ENCODE data around the gene TMEM145. TPM values are rescaled to one million over a fixed set of nuclear protein-coding genes. Genes with fewer than 3 reads are reported as not detected.

The TMEM145 gene
- total and polyA plus RNA-seq, 7 donors: 0.21 to 2.5 (median 0.54) TPM; not detected in 1

GRCh38 chr19:42368360-42368759 lies 55.3 kb downstream of the TMEM145 start:
- ATAC-seq (no peak), DNase-seq (no peak)
- Histone ChIP-seq H3K27me3 (ENCODE audit: insufficient read depth in 3 of 3, low read length in 2 of 3) (no peaks in the 10 kb centered on the region), H3K9me3 (no peaks in the 10 kb centered on the region), H3K4me3 (no peak overlapping the region), H3K36me3 (ENCODE audit: insufficient read depth in 1 of 2, low read depth in 1 of 2) (peaks cover 0 to 13% of the 10 kb centered on the region in 2 donors), H3K27ac (no peak overlapping the region), H3K4me1 (peaks cover 20% of the 10 kb centered on the region)
- 92 to 95% (median 95%) methylated on average over 11 of the region's 11 CpGs for WGBS, 3 donors
- intact Hi-C loops (cut with DNase I): no loop called here
- no peak for TF ChIP-seq CTCF (IDR thresholded peaks at IDR 0.05)

DNA sequence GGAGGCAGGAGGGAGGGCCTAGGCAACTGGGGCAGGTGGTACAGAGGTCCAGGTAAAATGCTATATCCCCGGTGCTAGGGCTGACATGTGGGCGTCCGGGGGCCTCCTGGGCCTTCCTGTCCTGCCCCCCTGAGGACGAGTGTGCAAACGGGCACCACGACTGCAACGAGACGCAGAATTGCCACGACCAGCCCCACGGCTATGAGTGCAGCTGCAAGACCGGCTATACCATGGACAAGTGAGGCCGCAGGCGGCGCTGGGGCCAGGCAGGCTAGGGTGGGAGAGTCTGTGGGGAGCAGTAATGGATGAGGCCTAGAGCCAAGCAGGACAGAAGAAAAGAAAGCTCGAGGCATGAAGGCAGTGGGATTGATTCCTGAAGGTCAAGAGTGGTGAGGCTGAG lies 55.7 kb downstream of the TMEM145 start:
- no peak overlapping the region for H3K4me3 ChIP-seq
- peaks cover 20% of the 10 kb centered on the region for H3K4me1 ChIP-seq
- H3K9me3 ChIP-seq: no peaks in the 10 kb centered on the region
- ATAC-seq (no peak), DNase-seq (no peak)
- TF ChIP-seq CTCF (IDR thresholded peaks at IDR 0.05): no peak
- H3K36me3 ChIP-seq (ENCODE audit: insufficient read depth in 1 of 2, low read depth in 1 of 2): peaks cover 0 to 9% of the 10 kb centered on the region in 2 donors
- no peak overlapping the region for H3K27ac ChIP-seq
- intact Hi-C loops (cut with DNase I): no loop called here
- no peaks in the 10 kb centered on the region for H3K27me3 ChIP-seq (ENCODE audit: insufficient read depth in 3 of 3, low read length in 2 of 3)
- 91 to 94% (median 94%) methylated on average over 15 of the region's 15 CpGs for WGBS, 3 donors

GRCh38 chr19:42369433-42370067 lies 56.4 kb downstream of the TMEM145 start:
- H3K27ac ChIP-seq: no peak overlapping the region
- no peaks in the 10 kb centered on the region for H3K9me3 ChIP-seq
- 93 to 94% (median 93%) methylated on average over 25 to 27 of the region's 27 CpGs for WGBS, 3 donors
- H3K36me3 ChIP-seq (ENCODE audit: insufficient read depth in 1 of 2, low read depth in 1 of 2): peaks cover 0 to 3% of the 10 kb centered on the region in 2 donors
- no peak overlapping the region for H3K4me3 ChIP-seq
- peaks cover 20% of the 10 kb centered on the region for H3K4me1 ChIP-seq
- TF ChIP-seq CTCF (IDR thresholded peaks at IDR 0.05): no peak
- DNase-seq (no peak), ATAC-seq (no peak)
- H3K27me3 ChIP-seq (ENCODE audit: insufficient read depth in 3 of 3, low read length in 2 of 3): no peaks in the 10 kb centered on the region
- intact Hi-C loops (cut with DNase I): no loop called here

DNA sequence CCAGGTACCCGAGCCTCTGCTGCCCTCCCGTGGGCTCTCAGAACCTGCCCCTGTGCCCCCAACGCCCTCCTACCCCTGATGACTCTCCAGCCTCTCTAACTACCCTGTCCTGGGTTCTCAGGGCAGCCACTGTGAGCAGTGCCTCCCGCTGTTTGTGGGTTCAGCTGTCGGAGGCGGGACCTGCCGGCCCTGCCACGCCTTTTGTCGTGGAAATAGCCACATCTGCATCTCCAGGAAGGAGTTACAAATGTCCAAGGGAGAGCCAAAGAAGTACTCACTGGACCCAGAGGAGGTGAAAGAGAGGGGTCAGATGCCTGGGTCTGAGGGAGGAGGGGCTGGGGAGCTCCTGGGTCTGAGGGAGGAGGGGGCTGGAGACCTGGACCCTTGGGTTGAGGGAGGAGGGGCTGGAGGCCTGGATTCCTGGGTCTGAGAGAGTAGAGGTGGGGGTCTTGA lies 57.0 kb downstream of the TMEM145 start:
- H3K27ac ChIP-seq: no peak overlapping the region
- H3K4me1 ChIP-seq: peaks cover 16% of the 10 kb centered on the region
- no peak overlapping the region for H3K4me3 ChIP-seq
- DNase-seq: no peak
- intact Hi-C loops (cut with DNase I): no loop called here
- WGBS, 3 donors: 77 to 81% (median 78%) methylated on average over 9 of the region's 9 CpGs
- ATAC-seq: no peak
- no peaks in the 10 kb centered on the region for H3K27me3 ChIP-seq (ENCODE audit: insufficient read depth in 3 of 3, low read length in 2 of 3)
- peaks cover 0 to 7% of the 10 kb centered on the region in 2 donors for H3K36me3 ChIP-seq (ENCODE audit: insufficient read depth in 1 of 2, low read depth in 1 of 2)
- H3K9me3 ChIP-seq: no peaks in the 10 kb centered on the region
- TF ChIP-seq CTCF (IDR thresholded peaks at IDR 0.05): no peak
